ENCODE measurements around the gene STX2. TPM values are rescaled to one million over a fixed set of nuclear protein-coding genes. Genes with fewer than 3 reads are reported as not detected.

STX2 gene
- total and polyA plus RNA-seq, 2 donors (not counting 3 experiments of a cell fraction or from before 2014, with no cell fraction given): 26.2 to 32.6 TPM

GRCh38 chr12:130788515-130788914 lies 50.5 kb downstream of the STX2 start:
- DNase-seq (ENCODE audit: low read depth, low spot score) (no peak), FAIRE-seq (no peak)
- POLR2A ChIA-PET: no interaction called here
- Histone ChIP-seq H3K79me2 (ENCODE audit: control insufficient read depth, insufficient read depth, low read length) (no peaks in the 10 kb centered on the region), H3K9ac (replicated peaks; ENCODE audit: extremely low read depth, insufficient read depth, low read length) (no peak overlapping the region), H3K4me1 (ENCODE audit: control insufficient read depth, extremely low read depth, insufficient read depth, low read length) (no peaks in the 10 kb centered on the region), H4K20me1 (replicated peaks; ENCODE audit: control insufficient read depth, extremely low read depth, insufficient read depth, low read length) (peaks cover 2% of the 10 kb centered on the region), H3K4me2 (ENCODE audit: insufficient read depth, low read length) (no peak overlapping the region), H3K27ac (ENCODE audit: insufficient read depth, low read depth, low read length) (no peak overlapping the region), H3K27me3 (ENCODE audit: control insufficient read depth in 2 of 2, insufficient read depth in 2 of 2, low read length in 2 of 2) (no peaks in the 10 kb centered on the region), H3K9me3 (replicated peaks; ENCODE audit: control insufficient read depth, insufficient read depth, low read length) (no peaks in the 10 kb centered on the region), H3K9me1 (replicated peaks; ENCODE audit: control insufficient read depth, extremely low read depth, insufficient read depth, low read length) (no peaks in the 10 kb centered on the region), H3K4me3 (replicated peaks in 1 of 3; ENCODE audit: insufficient read depth in 1 of 3, low read depth in 1 of 3, low read length in 3 of 3) (no peak overlapping the region), H3K36me3 (ENCODE audit: control insufficient read depth in 2 of 2, extremely low read depth in 1 of 2, insufficient read depth in 2 of 2, low read length in 2 of 2) (peaks cover 0 to 5% of the 10 kb centered on the region in 2 experiments), H2AFZ (ENCODE audit: low read depth, low read length) (no peak overlapping the region)
- CTCF ChIA-PET: no interaction called here
- no TSS peak for BruUV-seq (replicated peaks)
- intact Hi-C loops (cut with micrococcal nuclease) (no loop called here), dilution Hi-C loops (cut with MboI; ENCODE audit: extremely low pct_ligation_motif_present, low sequenced_read_pairs) (no loop called here)
- TF ChIP-seq CTCF (IDR thresholded peaks at IDR 0.05; ENCODE audit: extremely low read depth in 1 of 2, insufficient read depth in 1 of 2, low read depth in 1 of 2, low read length in 2 of 2): no peak
- TF ChIP-seq POLR2A (IDR thresholded peaks at IDR 0.05; ENCODE audit: low read depth, low read length): no peak
- TF ChIP-seq JUN (IDR thresholded peaks at IDR 0.05; ENCODE audit: borderline replicate concordance, insufficient read depth, insufficient read length, low read depth): no peak
- TF ChIP-seq EZH2 (IDR thresholded peaks at IDR 0.05; ENCODE audit: borderline replicate concordance, low read depth, low read length, severe bottlenecking): no peak
- no peak for TF ChIP-seq FOS (IDR thresholded peaks at IDR 0.05; ENCODE audit: borderline replicate concordance, insufficient read depth, low read length)
- TF ChIP-seq, protein P1, sequence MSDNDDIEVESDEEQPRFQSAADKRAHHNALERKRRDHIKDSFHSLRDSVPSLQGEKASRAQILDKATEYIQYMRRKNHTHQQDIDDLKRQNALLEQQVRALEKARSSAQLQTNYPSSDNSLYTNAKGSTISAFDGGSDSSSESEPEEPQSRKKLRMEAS (IDR thresholded peaks at IDR 0.05; ENCODE audit: insufficient read depth, insufficient read length): no peak
